IMR-90 (cell line): ENCODE results near the gene SCARB1. TPM values are rescaled to one million over a fixed set of nuclear protein-coding genes. Genes with fewer than 3 reads are reported as not detected.

Experiments
- ATAC-seq: fragments of 200-7000 bp; cut with Tn5 transposase; 2 replicates; pipeline ENCODE4 v1.9.1; 2020; ENCODE audit warnings: low read depth, mild to moderate bottlenecking, moderate library complexity
- BruUV-seq: library from RNA; stranded (reverse); fragments of 400-500 nt; replicated peaks from 2 replicates; lab custom pipeline; 2021; lab: Mats Ljungman, UMichigan
- CTCF ChIA-PET: fragments of 300-600 bp; formaldehyde crosslinking; extraction: SDS; loops from one replicate; lab custom pipeline; 2021; ENCODE audit warnings: antibody characterized with exemption; lab: Yijun Ruan, JAX
- POLR2A ChIA-PET: fragments of 300-600 bp; sonication (Branson Sonifier 250); formaldehyde crosslinking; loops from one replicate; lab custom pipeline; 2022; ENCODE audit warnings: antibody characterized with exemption; ENCODE audit not compliant: unreplicated experiment; lab: Charles Lee
- DNase-seq: peaks from one replicate; pipeline ENCODE4 v3.0.0; 2013
- H2AFZ ChIP-seq: replicated peaks from 2 replicates; pipeline ENCODE3; 2013; ENCODE audit warnings: low read length, mild to moderate bottlenecking; ENCODE audit not compliant: poor library complexity
- H2AK5ac ChIP-seq: 2 replicates; pipeline ENCODE4 v1.6.1; 2013; ENCODE audit warnings: low read depth, low read length, inconsistent platforms
- H2AK9ac ChIP-seq: replicated peaks from 2 replicates; pipeline ENCODE3; 2013; ENCODE audit warnings: mild to moderate bottlenecking, low read depth, low read length, moderate library complexity; ENCODE audit not compliant: poor library complexity
- H2BK120ac ChIP-seq: 2 replicates; pipeline ENCODE4 v1.6.1; 2013; ENCODE audit warnings: low read depth, low read length, inconsistent platforms
- H2BK15ac ChIP-seq: 3 replicates; pipeline ENCODE4 v1.6.1; 2013; ENCODE audit warnings: low read depth, low read length, inconsistent platforms
- H2BK20ac ChIP-seq: 2 replicates; pipeline ENCODE4 v1.6.1; 2013; ENCODE audit warnings: low read depth, mild to moderate bottlenecking, inconsistent platforms, low read length, moderate library complexity
- H2BK5ac ChIP-seq: 2 replicates; pipeline ENCODE4 v1.6.1; 2013; ENCODE audit warnings: mild to moderate bottlenecking, low read depth, low read length, inconsistent platforms; ENCODE audit not compliant: poor library complexity, severe bottlenecking
- H3K14ac ChIP-seq: replicated peaks from 2 replicates; pipeline ENCODE4 v1.6.1; 2013; ENCODE audit warnings: low read depth, low read length, inconsistent platforms
- H3K18ac ChIP-seq: 2 replicates; pipeline ENCODE4 v1.6.1; 2013; ENCODE audit warnings: low read depth, low read length, control low read depth
- H3K23ac ChIP-seq: 2 replicates; pipeline ENCODE4 v1.6.1; 2013; ENCODE audit warnings: low read depth, low read length, inconsistent platforms
- H3K27ac ChIP-seq: 2 replicates; pipeline ENCODE4 v1.5.1; 2013; ENCODE audit warnings: mild to moderate bottlenecking, control low read depth, low read length; ENCODE audit not compliant: insufficient read depth
- H3K27me3 ChIP-seq: 2 replicates; pipeline ENCODE4 v1.6.1; 2013; ENCODE audit warnings: low read length; ENCODE audit not compliant: control insufficient read depth, insufficient read depth
- H3K36me3 ChIP-seq: 2 replicates; pipeline ENCODE4 v1.6.1; 2013; ENCODE audit warnings: low read length, mixed read lengths; ENCODE audit not compliant: control insufficient read depth, insufficient read depth
- H3K4ac ChIP-seq: 2 replicates; pipeline ENCODE4 v1.6.1; 2013; ENCODE audit warnings: low read depth, low read length, inconsistent platforms
- H3K4me1 ChIP-seq: 2 replicates; pipeline ENCODE4 v1.6.1; 2013; ENCODE audit warnings: low read length, mixed read lengths; ENCODE audit not compliant: control insufficient read depth, insufficient read depth
- H3K4me2 ChIP-seq: 2 replicates; pipeline ENCODE4 v1.6.1; 2013; ENCODE audit warnings: low read depth, mild to moderate bottlenecking, control low read depth, low read length, moderate library complexity
- H3K4me3 ChIP-seq: 2 replicates; pipeline ENCODE4 v1.5.1; 2013; ENCODE audit warnings: low read depth, mild to moderate bottlenecking, control low read depth, low read length, moderate library complexity; ENCODE audit not compliant: insufficient read depth
- H3K56ac ChIP-seq: 2 replicates; pipeline ENCODE4 v1.6.1; 2013; ENCODE audit warnings: low read length, inconsistent platforms; ENCODE audit not compliant: insufficient read depth; ENCODE audit errors: extremely low read depth
- H3K79me1 ChIP-seq, 2 experiments: 2 replicates each; pipeline ENCODE4 v1.6.1; 2013; ENCODE audit warnings: low read length in 2 of 2, inconsistent platforms in 1 of 2, low read depth in 1 of 2
- H3K9ac ChIP-seq: 2 replicates; pipeline ENCODE4 v1.6.1; 2013; ENCODE audit warnings: low read depth, low read length, control low read depth
- H3K9me1 ChIP-seq: 2 replicates; pipeline ENCODE4 v1.6.1; 2013; ENCODE audit warnings: low read length, inconsistent platforms; ENCODE audit not compliant: insufficient read depth
- H3K9me3 ChIP-seq: 2 replicates; pipeline ENCODE4 v1.6.1; 2013; ENCODE audit warnings: low read length; ENCODE audit not compliant: control insufficient read depth, insufficient read depth
- H4K20me1 ChIP-seq: 2 replicates; pipeline ENCODE4 v1.6.1; 2013; ENCODE audit warnings: low read length, inconsistent platforms; ENCODE audit not compliant: insufficient read depth
- H4K5ac ChIP-seq: 2 replicates; pipeline ENCODE4 v1.6.1; 2013; ENCODE audit warnings: mild to moderate bottlenecking, low read depth, low read length, control low read depth
- H4K8ac ChIP-seq, 2 experiments: 2 replicates each; pipeline ENCODE4 v1.6.1; 2013; ENCODE audit warnings: low read depth in 2 of 2, low read length in 2 of 2, control low read depth in 1 of 2, inconsistent platforms in 1 of 2
- H4K91ac ChIP-seq: 2 replicates; pipeline ENCODE4 v1.6.1; 2013; ENCODE audit warnings: low read depth, low read length, inconsistent platforms; ENCODE audit not compliant: insufficient read depth
- BHLHE40 ChIP-seq: fragments of 150-350 bp; IDR thresholded peaks from 2 replicates; pipeline ENCODE4 v1.6.1; 2016; ENCODE audit warnings: mild to moderate bottlenecking, low read depth, low read length
- CEBPB ChIP-seq: IDR thresholded peaks from 2 replicates; pipeline ENCODE4 v1.6.1; 2012; ENCODE audit warnings: low read depth, low read length, improper control_type of control experiment
- CHD1 ChIP-seq: IDR thresholded peaks from 2 replicates; pipeline ENCODE4 v1.6.1; 2012; ENCODE audit warnings: low read depth, low read length, improper control_type of control experiment
- CTCF ChIP-seq: conservative IDR thresholded peaks from 2 replicates; pipeline ENCODE4 v1.5.1; 2012; ENCODE audit warnings: mild to moderate bottlenecking, low read depth, low read length, improper control_type of control experiment
- MAFK ChIP-seq: IDR thresholded peaks from 2 replicates; pipeline ENCODE4 v1.6.1; 2012; ENCODE audit warnings: low read depth, low read length, improper control_type of control experiment
- MXI1 ChIP-seq: IDR thresholded peaks from 2 replicates; pipeline ENCODE4 v1.6.1; 2012; ENCODE audit warnings: low read depth, mild to moderate bottlenecking, low read length, moderate library complexity, borderline replicate concordance
- NFE2L2 ChIP-seq: fragments of 150-350 bp; IDR thresholded peaks from 2 replicates; pipeline ENCODE4 v1.6.1; 2016; ENCODE audit warnings: low read depth, mild to moderate bottlenecking, low read length
- POLR2A ChIP-seq: IDR thresholded peaks from 2 replicates; pipeline ENCODE4 v1.6.1; 2012; ENCODE audit warnings: mild to moderate bottlenecking, low read depth, low read length
- SMC3 ChIP-seq: fragments of 150-350 bp; IDR thresholded peaks from 2 replicates; pipeline ENCODE4 v1.6.1; 2016; ENCODE audit warnings: low read depth, mild to moderate bottlenecking, antibody characterized with exemption, low read length, moderate library complexity
- USF2 ChIP-seq: fragments of 150-350 bp; IDR thresholded peaks from 2 replicates; pipeline ENCODE4 v1.6.1; 2017; ENCODE audit warnings: mild to moderate bottlenecking, antibody characterized with exemption, low read length, low read depth
- WGBS, 2 experiments: methylation state at CpG; one replicate each; pipeline versions ENCODE4 v1.1.5 to v1.1.7; 2013; ENCODE audit warnings: missing lambda C conversion rate in 2 of 2; ENCODE audit not compliant: insufficient read length in 1 of 2; ENCODE audit errors: extremely low coverage in 2 of 2; 5-methylcytosine and 5-hydroxymethylcytosine counted together
- dilution Hi-C: fragments of 300-500 bp; cut with HindIII; formaldehyde crosslinking; loops from one replicate; pipeline ENCODE4 v1.14.3; 2018; ENCODE audit warnings: low sequenced_read_pairs; ENCODE audit not compliant: unreplicated experiment
- in situ Hi-C: fragments of 300-500 bp; cut with MboI; formaldehyde crosslinking; loops from 3 replicates; pipeline ENCODE4 v1.14.3; 2019; ENCODE audit warnings: low sequenced_read_pairs, inconsistent platforms, mixed read lengths
- intact Hi-C: fragments of 100-400 bp; cut with micrococcal nuclease; formaldehyde crosslinking; loops from 2 replicates; pipeline ENCODE4 v1.10.0; 2022
- polyA plus RNA-seq, 3 experiments: library from polyadenylated mRNA; depleted of rRNA; stranded (reverse); fragments of >200 nt; gene quantifications; 2 replicates each; pipeline ENCODE4 v1.2.3, GENCODE V29; 2012; ENCODE audit warnings: low replicate concordance in 1 of 3
- total RNA-seq: library from RNA; depleted of rRNA; stranded (reverse); fragments of >200 nt; gene quantifications from 2 replicates; pipeline ENCODE4 v1.2.3, GENCODE V29; 2012

The SCARB1 gene
- total and polyA plus RNA-seq, 2 of the 4 experiments (the other 2 are of a cell fraction), result 3.0 to 24.8 TPM

- H4K91ac ChIP-seq, result no peak overlapping the region
These were observed 121.6 kb downstream of the SCARB1 start for GRCh38 chr12:124742111-124742510.

More at GRCh38 chr12:124742111-124742510, 121.6 kb downstream of the SCARB1 start:
- H2AFZ ChIP-seq, result no peak overlapping the region
- DNase-seq, result no peak
- 47% methylated on average over 7 of the region's 12 CpGs; no CpG with 5 or more reads in 1 of the 2 experiments for WGBS, 2 experiments
- no peak overlapping the region for H3K9ac ChIP-seq
- no peaks in the 10 kb centered on the region; the same call in 1 of the 2 replicates for H4K20me1 ChIP-seq
- no peak overlapping the region for H4K5ac ChIP-seq
- H3K4me2 ChIP-seq, result no peak overlapping the region
- no peak overlapping the region for H2AK9ac ChIP-seq
- H2BK120ac ChIP-seq, result no peak overlapping the region
- H3K4me3 ChIP-seq, result no peak overlapping the region
- dilution Hi-C loops, result no loop called here
- H3K36me3 ChIP-seq, result no peaks in the 10 kb centered on the region
- no peak overlapping the region; the same call in 1 of the 2 replicates for H2AK5ac ChIP-seq
- H3K4me1 ChIP-seq, result peaks cover 21% of the 10 kb centered on the region
- no peaks in the 10 kb centered on the region for H3K27me3 ChIP-seq
- in situ Hi-C loops, result no loop called here
- ChIA-PET POLR2A (no interaction called here), CTCF (interaction anchor here (0.6 to 2.9 kb wide), 2 partner anchors 23 to 33 kb away, joined by 3 to 13 read pairs; no protein-coding TSS in a partner anchor)
- H2BK15ac ChIP-seq, result no peak overlapping the region
- peaks cover 7% of the 10 kb centered on the region for H3K9me3 ChIP-seq
- no peak overlapping the region for H2BK5ac ChIP-seq
- no peak overlapping the region; the same call in 1 of the 2 replicates for H3K56ac ChIP-seq
- ATAC-seq, result no peak
- peaks cover 5% of the 10 kb centered on the region for H3K9me1 ChIP-seq
- no peak overlapping the region for H3K23ac ChIP-seq
- intact Hi-C loops, result no loop called here
- H3K27ac ChIP-seq, result no peak overlapping the region
- no peak overlapping the region for H3K4ac ChIP-seq
- BruUV-seq, result no TSS peak
- H4K8ac ChIP-seq, result no peak overlapping the region
- no peak overlapping the region for H3K14ac ChIP-seq
- no peak overlapping the region for H3K18ac ChIP-seq
- no peaks in the 10 kb centered on the region for H3K79me1 ChIP-seq
- no peak overlapping the region for H2BK20ac ChIP-seq
- TF ChIP-seq CEBPB (no peak), MAFK (no peak), CHD1 (no peak), SMC3 (no peak), USF2 (no peak), CTCF (no peak), BHLHE40 (no peak), MXI1 (no peak), POLR2A (no peak), NFE2L2 (no peak)
